ENCODE results near the gene SFMBT1.

SFMBT1 gene

GRCh38 chr3:52879090-52879489, 166.8 kb downstream of the SFMBT1 start:
- Histone ChIP-seq H3K36me3 (ENCODE audit: low read length) (no peaks in the 10 kb centered on the region), H3K9me2 (replicated peaks; ENCODE audit: insufficient read depth, low read length) (no peaks in the 10 kb centered on the region), H2AFZ (ENCODE audit: low read depth, low read length, severe bottlenecking) (no peak overlapping the region), H3K4me2 (ENCODE audit: low read depth, low read length, poor library complexity, severe bottlenecking) (no peak overlapping the region), H3K27me3 (ENCODE audit: low read length) (no peaks in the 10 kb centered on the region), H3K79me2 (ENCODE audit: insufficient read depth, low read length) (no peaks in the 10 kb centered on the region), H3F3A (ENCODE audit: insufficient read depth) (no peaks in the 10 kb centered on the region), H3K9me3 (ENCODE audit: insufficient read depth, low read length) (no peaks in the 10 kb centered on the region), H3K27ac (ENCODE audit: low read depth, low read length) (no peak overlapping the region), H4K20me1 (ENCODE audit: low read depth, low read length) (0 out of 2 replicates have a peak, but pooled peaks cover 4% of the 10 kb centered on the region), H3K9ac (ENCODE audit: low read length) (no peak overlapping the region), H3K4me3 (ENCODE audit: insufficient read depth, low read length, poor library complexity, severe bottlenecking) (no peak overlapping the region)
- TF ChIP-seq EZH2phosphoT487 (conservative IDR thresholded peaks at IDR 0.05; ENCODE audit: low read length) (no peak), CTCF (IDR thresholded peaks at IDR 0.05; ENCODE audit: insufficient read depth, low read length, poor library complexity, severe bottlenecking) (no peak)

GRCh38 chr3:52877085-52877484, 168.8 kb downstream of the SFMBT1 start:
- Histone ChIP-seq H3K27ac (ENCODE audit: low read depth, low read length) (no peak overlapping the region), H3K27me3 (ENCODE audit: low read length) (no peaks in the 10 kb centered on the region), H3K9me2 (replicated peaks; ENCODE audit: insufficient read depth, low read length) (no peaks in the 10 kb centered on the region), H3K79me2 (ENCODE audit: insufficient read depth, low read length) (no peaks in the 10 kb centered on the region), H4K20me1 (ENCODE audit: low read depth, low read length) (no peaks in the 10 kb centered on the region), H3K36me3 (ENCODE audit: low read length) (no peaks in the 10 kb centered on the region), H2AFZ (ENCODE audit: low read depth, low read length, severe bottlenecking) (no peak overlapping the region), H3K9me3 (ENCODE audit: insufficient read depth, low read length) (no peaks in the 10 kb centered on the region), H3K4me2 (ENCODE audit: low read depth, low read length, poor library complexity, severe bottlenecking) (no peak overlapping the region), H3K9ac (ENCODE audit: low read length) (no peak overlapping the region), H3K4me3 (ENCODE audit: insufficient read depth, low read length, poor library complexity, severe bottlenecking) (no peak overlapping the region), H3F3A (ENCODE audit: insufficient read depth) (no peaks in the 10 kb centered on the region)
- no peak for TF ChIP-seq EZH2phosphoT487 (conservative IDR thresholded peaks at IDR 0.05; ENCODE audit: low read length)
- TF ChIP-seq CTCF (IDR thresholded peaks at IDR 0.05; ENCODE audit: insufficient read depth, low read length, poor library complexity, severe bottlenecking) = no peak

- H3K9me3 ChIP-seq (ENCODE audit: insufficient read depth, low read length) = no peaks in the 10 kb centered on the region
- no peaks in the 10 kb centered on the region for H3F3A ChIP-seq (ENCODE audit: insufficient read depth)
- no peak overlapping the region for H3K4me3 ChIP-seq (ENCODE audit: insufficient read depth, low read length, poor library complexity, severe bottlenecking)
- no peaks in the 10 kb centered on the region for H4K20me1 ChIP-seq (ENCODE audit: low read depth, low read length)
- H3K79me2 ChIP-seq (ENCODE audit: insufficient read depth, low read length) = no peaks in the 10 kb centered on the region
- no peaks in the 10 kb centered on the region for H3K36me3 ChIP-seq (ENCODE audit: low read length)
- H3K4me2 ChIP-seq (ENCODE audit: low read depth, low read length, poor library complexity, severe bottlenecking) = no peak overlapping the region
- no peak overlapping the region for H2AFZ ChIP-seq (ENCODE audit: low read depth, low read length, severe bottlenecking)
- no peaks in the 10 kb centered on the region for H3K9me2 ChIP-seq (replicated peaks; ENCODE audit: insufficient read depth, low read length)
- H3K9ac ChIP-seq (ENCODE audit: low read length) = no peak overlapping the region
- no peaks in the 10 kb centered on the region for H3K27me3 ChIP-seq (ENCODE audit: low read length)
- H3K27ac ChIP-seq (ENCODE audit: low read depth, low read length) = no peak overlapping the region
- TF ChIP-seq CTCF (IDR thresholded peaks at IDR 0.05; ENCODE audit: insufficient read depth, low read length, poor library complexity, severe bottlenecking) (no peak), EZH2phosphoT487 (conservative IDR thresholded peaks at IDR 0.05; ENCODE audit: low read length) (no peak)
Observed at GRCh38 chr3:52874864-52875587, 170.8 kb downstream of the SFMBT1 start.

Data from SU-DHL-6 (cell line).